Endothelial cell of umbilical vein (primary cell): ENCODE results near the gene NTMT1.

Experiments
- EZH2 ChIP-seq: IDR thresholded peaks from 2 replicates; pipeline ENCODE4 v1.6.1; 2012; ENCODE audit warnings: borderline replicate concordance, low read depth, mild to moderate bottlenecking, moderate library complexity, low read length, inconsistent platforms; ENCODE audit not compliant: severe bottlenecking
- FOS ChIP-seq: IDR thresholded peaks from 2 replicates; pipeline ENCODE4 v1.6.1; 2011; ENCODE audit warnings: mild to moderate bottlenecking, low read length, moderate library complexity, borderline replicate concordance; ENCODE audit not compliant: insufficient read depth
- GATA2 ChIP-seq: IDR thresholded peaks from 2 replicates; pipeline ENCODE4 v1.7.0; 2011; ENCODE audit warnings: low read depth, mild to moderate bottlenecking, moderate library complexity, mixed read lengths, low read length; ENCODE audit not compliant: insufficient read length, insufficient read depth
- JUN ChIP-seq: IDR thresholded peaks from 2 replicates; pipeline ENCODE4 v1.6.1; 2011; ENCODE audit warnings: borderline replicate concordance, low read depth; ENCODE audit not compliant: insufficient read length, insufficient read depth
- POLR2A ChIP-seq: IDR thresholded peaks from 2 replicates; pipeline ENCODE4 v1.6.1; 2012; ENCODE audit warnings: low read depth, mild to moderate bottlenecking, control low read depth, low read length
- POLR2AphosphoS5 ChIP-seq: IDR thresholded peaks from 2 replicates; pipeline ENCODE4 v1.6.1; 2012; ENCODE audit warnings: low read depth, mild to moderate bottlenecking, control low read depth, low read length, moderate library complexity; ENCODE audit not compliant: insufficient read depth
- TF ChIP-seq, protein P1 (sequence below), 2 donors: IDR thresholded peaks; 1 replicate in 1 of 2; 2 replicates in 1 of 2; pipeline ENCODE4 v1.5.1; 2011; ENCODE audit warnings: low read length in 2 of 2, mild to moderate bottlenecking in 2 of 2, moderate library complexity in 2 of 2, control low read depth in 1 of 2, inconsistent platforms in 1 of 2, low read depth in 1 of 2; ENCODE audit not compliant: insufficient read depth in 1 of 2; ENCODE audit errors: extremely low read depth in 1 of 2
- TF ChIP-seq, protein P2 (sequence below): IDR thresholded peaks from 2 replicates; pipeline ENCODE4 v1.6.1; 2011; ENCODE audit not compliant: insufficient read depth, insufficient read length

DNA sequence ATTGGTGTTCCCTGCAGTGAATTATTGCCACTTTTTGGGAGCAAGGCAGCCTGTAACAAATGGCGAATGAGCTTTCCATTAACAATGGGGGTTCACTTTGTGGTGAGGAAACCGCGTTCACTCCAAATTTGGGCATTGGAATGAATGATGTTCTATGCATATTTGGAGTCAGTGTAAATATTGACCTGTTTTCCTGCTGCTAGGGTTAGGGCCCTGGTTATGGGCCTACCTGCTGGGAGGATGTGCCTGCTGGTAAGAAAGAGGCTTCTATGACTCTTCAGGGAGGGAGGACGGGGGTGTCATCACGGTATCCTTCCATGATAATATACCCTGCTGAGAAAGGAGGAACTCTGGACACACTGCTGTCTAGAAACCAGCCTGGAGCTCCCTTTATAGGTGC is 34.0 kb upstream of the NTMT1 start:
- TF ChIP-seq, protein P1, sequence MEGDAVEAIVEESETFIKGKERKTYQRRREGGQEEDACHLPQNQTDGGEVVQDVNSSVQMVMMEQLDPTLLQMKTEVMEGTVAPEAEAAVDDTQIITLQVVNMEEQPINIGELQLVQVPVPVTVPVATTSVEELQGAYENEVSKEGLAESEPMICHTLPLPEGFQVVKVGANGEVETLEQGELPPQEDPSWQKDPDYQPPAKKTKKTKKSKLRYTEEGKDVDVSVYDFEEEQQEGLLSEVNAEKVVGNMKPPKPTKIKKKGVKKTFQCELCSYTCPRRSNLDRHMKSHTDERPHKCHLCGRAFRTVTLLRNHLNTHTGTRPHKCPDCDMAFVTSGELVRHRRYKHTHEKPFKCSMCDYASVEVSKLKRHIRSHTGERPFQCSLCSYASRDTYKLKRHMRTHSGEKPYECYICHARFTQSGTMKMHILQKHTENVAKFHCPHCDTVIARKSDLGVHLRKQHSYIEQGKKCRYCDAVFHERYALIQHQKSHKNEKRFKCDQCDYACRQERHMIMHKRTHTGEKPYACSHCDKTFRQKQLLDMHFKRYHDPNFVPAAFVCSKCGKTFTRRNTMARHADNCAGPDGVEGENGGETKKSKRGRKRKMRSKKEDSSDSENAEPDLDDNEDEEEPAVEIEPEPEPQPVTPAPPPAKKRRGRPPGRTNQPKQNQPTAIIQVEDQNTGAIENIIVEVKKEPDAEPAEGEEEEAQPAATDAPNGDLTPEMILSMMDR (IDR thresholded peaks at IDR 0.05; ENCODE audit: extremely low read depth in 1 of 2, insufficient read depth in 1 of 2, low read depth in 1 of 2, low read length in 2 of 2) = no peak
- TF ChIP-seq POLR2AphosphoS5 (no peak), POLR2A (no peak), FOS (no peak), EZH2 (no peak), GATA2 (no peak), JUN (no peak)
- TF ChIP-seq, protein P2, sequence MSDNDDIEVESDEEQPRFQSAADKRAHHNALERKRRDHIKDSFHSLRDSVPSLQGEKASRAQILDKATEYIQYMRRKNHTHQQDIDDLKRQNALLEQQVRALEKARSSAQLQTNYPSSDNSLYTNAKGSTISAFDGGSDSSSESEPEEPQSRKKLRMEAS = no peak
